H1 (cell line): ENCODE measurements around the gene CPA4. TPM values are rescaled to one million over a fixed set of nuclear protein-coding genes. Genes with fewer than 3 reads are reported as not detected.
A peak's percentile ranks its signal among the peaks of the same experiment; 100 is the strongest.

Experiments used
- CTCF ChIA-PET: fragments of 300-600 bp; sonication (Branson Sonifier 250); formaldehyde crosslinking; loops from one replicate; lab custom pipeline; 2021; ENCODE audit not compliant: partially characterized antibody; lab: Charles Lee
- POLR2A ChIA-PET: fragments of 300-600 bp; sonication (Branson Sonifier 250); formaldehyde crosslinking; loops from one replicate; lab custom pipeline; 2021; ENCODE audit warnings: inconsistent platforms; ENCODE audit not compliant: partially characterized antibody; lab: Charles Lee
- DNase-seq, 2 experiments: peaks; one replicate each; pipeline versions ENCODE4 v3.0.0 to v3.0.0-alpha.2; 2010 to 2022; ENCODE audit warnings: low spot score in 2 of 2, low read depth in 1 of 2, mixed read lengths in 1 of 2
- FAIRE-seq: peaks from 2 replicates; lab custom pipeline; 2011; peaks lifted over from hg19 to GRCh38; lab: Jason Lieb, UNC
- H2AFZ ChIP-seq: 2 replicates; pipeline ENCODE4 v1.8.1; 2012; ENCODE audit warnings: low read length, inconsistent platforms
- H2AK5ac ChIP-seq: 2 replicates; pipeline ENCODE4 v1.6.1; 2013; ENCODE audit warnings: low read depth, low read length
- H2BK120ac ChIP-seq: replicated peaks from 2 replicates; pipeline ENCODE3; 2013; ENCODE audit warnings: low read depth, low read length, inconsistent platforms
- H2BK12ac ChIP-seq: 2 replicates; pipeline ENCODE4 v1.6.1; 2013; ENCODE audit warnings: low read depth, low read length
- H2BK15ac ChIP-seq: 2 replicates; pipeline ENCODE4 v1.6.1; 2013; ENCODE audit warnings: low read length
- H2BK20ac ChIP-seq: 2 replicates; pipeline ENCODE4 v1.6.1; 2013; ENCODE audit warnings: low read length
- H2BK5ac ChIP-seq: 2 replicates; pipeline ENCODE4 v1.6.1; 2013; ENCODE audit warnings: low read depth, low read length
- H3K14ac ChIP-seq: 2 replicates; pipeline ENCODE4 v1.6.1; 2013; ENCODE audit warnings: inconsistent platforms; ENCODE audit not compliant: insufficient read length
- H3K18ac ChIP-seq: 2 replicates; pipeline ENCODE4 v1.6.1; 2013; ENCODE audit warnings: low read length; ENCODE audit errors: extremely low read depth
- H3K23ac ChIP-seq: 2 replicates; pipeline ENCODE4 v1.6.1; 2013; ENCODE audit warnings: inconsistent platforms; ENCODE audit not compliant: insufficient read length
- H3K23me2 ChIP-seq: 2 replicates; pipeline ENCODE4 v1.6.1; 2013; ENCODE audit warnings: low read depth, low read length
- H3K27ac ChIP-seq: 2 replicates; pipeline ENCODE4 v1.6.1; 2011; ENCODE audit warnings: low read depth, low read length, inconsistent platforms
- H3K27me3 ChIP-seq, 4 experiments: replicated peaks in 1 of 4; 1 replicate in 1 of 4; 2 replicates in 3 of 4; pipeline versions ENCODE4 v1.6.1 to v1.8.1; 2011 to 2013; ENCODE audit warnings: low read length in 3 of 4, mild to moderate bottlenecking in 3 of 4, inconsistent platforms in 2 of 4, mixed read lengths in 2 of 4, moderate library complexity in 1 of 4; ENCODE audit not compliant: control insufficient read depth in 3 of 4, insufficient read depth in 3 of 4; ENCODE audit errors: extremely low read depth in 1 of 4
- H3K36me3 ChIP-seq, 4 experiments: 2 replicates each; pipeline versions ENCODE4 v1.6.1 to v1.8.1; 2011 to 2013; ENCODE audit warnings: mild to moderate bottlenecking in 4 of 4, low read length in 3 of 4, moderate library complexity in 2 of 4, control low read depth in 1 of 4, inconsistent platforms in 1 of 4; ENCODE audit not compliant: insufficient read depth in 4 of 4, control insufficient read depth in 2 of 4
- H3K4ac ChIP-seq: replicated peaks from 2 replicates; pipeline ENCODE3; 2013; ENCODE audit warnings: low read length, low read depth, mixed read lengths, inconsistent platforms; ENCODE audit not compliant: insufficient read length
- H3K4me1 ChIP-seq, 4 experiments: replicated peaks in 1 of 4; 1 replicate in 1 of 4; 2 replicates in 3 of 4; pipeline versions ENCODE4 v1.6.1 to v1.8.1; 2011 to 2013; ENCODE audit warnings: low read length in 3 of 4, inconsistent platforms in 2 of 4, mixed read lengths in 1 of 4; ENCODE audit not compliant: insufficient read depth in 4 of 4, control insufficient read depth in 3 of 4
- H3K4me2 ChIP-seq, 2 experiments: 2 replicates each; pipeline versions ENCODE4 v1.6.1 to v1.8.1; 2011 to 2013; ENCODE audit warnings: low read depth in 2 of 2, low read length in 2 of 2, control low read depth in 1 of 2, inconsistent platforms in 1 of 2, mild to moderate bottlenecking in 1 of 2; ENCODE audit not compliant: insufficient read depth in 1 of 2
- H3K4me3 ChIP-seq, 4 experiments: fragments of 200-600, 300-600 bp in 1 of 4; sonication (generic), shearing (Covaris generic), sonication (Bioruptor Twin) in 1 of 4; 2 replicates each; pipeline versions ENCODE4 v1.5.1 to v1.8.1; 2011 to 2016; ENCODE audit warnings: low read length in 4 of 4, low read depth in 3 of 4, control low read depth in 2 of 4, inconsistent platforms in 2 of 4, mild to moderate bottlenecking in 2 of 4, mixed read lengths in 1 of 4, moderate library complexity in 1 of 4; ENCODE audit not compliant: insufficient read depth in 2 of 4; ENCODE audit errors: extremely low read depth in 1 of 4
- H3K56ac ChIP-seq: replicated peaks from 2 replicates; pipeline ENCODE3; 2013; ENCODE audit warnings: low read depth, mild to moderate bottlenecking, mixed read lengths, low read length, inconsistent platforms; ENCODE audit not compliant: insufficient read length
- H3K79me1 ChIP-seq: 2 replicates; pipeline ENCODE4 v1.6.1; 2013; ENCODE audit warnings: low read depth, low read length, control low read depth
- H3K79me2 ChIP-seq, 2 experiments: 2 replicates each; pipeline versions ENCODE4 v1.6.1 to v1.8.1; 2012 to 2013; ENCODE audit warnings: low read length in 2 of 2, mild to moderate bottlenecking in 2 of 2, inconsistent platforms in 1 of 2; ENCODE audit not compliant: insufficient read depth in 2 of 2, control insufficient read depth in 1 of 2
- H3K9ac ChIP-seq, 4 experiments: replicated peaks in 1 of 4; 1 replicate in 1 of 4; 2 replicates in 3 of 4; pipeline versions ENCODE4 v1.6.1 to v1.8.1; 2011 to 2013; ENCODE audit warnings: low read depth in 3 of 4, low read length in 3 of 4, control low read depth in 2 of 4, mild to moderate bottlenecking in 2 of 4, moderate library complexity in 2 of 4, inconsistent platforms in 1 of 4; ENCODE audit errors: extremely low read depth in 1 of 4
- H3K9me3 ChIP-seq, 2 experiments: 2 replicates each; pipeline versions ENCODE4 v1.6.1 to v1.8.1; 2012 to 2013; ENCODE audit warnings: mild to moderate bottlenecking in 2 of 2, moderate library complexity in 2 of 2, control low read depth in 1 of 2, inconsistent platforms in 1 of 2, low read depth in 1 of 2, low read length in 1 of 2, mixed read lengths in 1 of 2; ENCODE audit not compliant: insufficient read depth in 2 of 2
- H4K20me1 ChIP-seq, 2 experiments: replicated peaks in 1 of 2; 2 replicates each; pipeline versions ENCODE3 to v1.8.1; 2011 to 2013; ENCODE audit warnings: inconsistent platforms in 2 of 2, low read length in 2 of 2, mild to moderate bottlenecking in 1 of 2; ENCODE audit not compliant: insufficient read depth in 2 of 2, control insufficient read depth in 1 of 2
- H4K5ac ChIP-seq: 2 replicates; pipeline ENCODE4 v1.6.1; 2013; ENCODE audit warnings: low read length, low read depth, mixed read lengths, inconsistent platforms; ENCODE audit not compliant: insufficient read length
- H4K8ac ChIP-seq: 2 replicates; pipeline ENCODE4 v1.8.0; 2013; ENCODE audit warnings: mild to moderate bottlenecking, moderate library complexity, low read length, inconsistent platforms; ENCODE audit not compliant: insufficient read depth; ENCODE audit errors: extremely low read depth
- H4K91ac ChIP-seq: replicated peaks from 2 replicates; pipeline ENCODE3; 2013; ENCODE audit warnings: low read length, mixed read lengths, inconsistent platforms; ENCODE audit not compliant: insufficient read length
- ASH2L ChIP-seq: fragments of 200-600, 300-600 bp; sonication (generic); IDR thresholded peaks from one replicate; pipeline ENCODE4 v1.7.1; 2017; ENCODE audit warnings: low read length
- FOSL1 ChIP-seq: IDR thresholded peaks from 2 replicates; pipeline ENCODE4 v1.6.1; 2011; ENCODE audit warnings: mild to moderate bottlenecking, low read depth, low read length, moderate library complexity; ENCODE audit not compliant: insufficient read depth
- HDAC2 ChIP-seq, 2 experiments: fragments of 300-600 bp in 1 of 2; sonication (generic) in 1 of 2; IDR thresholded peaks; 2 replicates each; pipeline ENCODE4 v1.6.1; 2011 to 2012; ENCODE audit warnings: low read depth in 2 of 2, low read length in 2 of 2, mild to moderate bottlenecking in 2 of 2, moderate library complexity in 2 of 2, borderline replicate concordance in 1 of 2, inconsistent platforms in 1 of 2
- PHF8 ChIP-seq: fragments of 200-600 bp; sonication (generic); conservative IDR thresholded peaks from 2 replicates; pipeline ENCODE4 v1.7.1; 2012; ENCODE audit warnings: low read depth, mild to moderate bottlenecking, inconsistent platforms, low read length, moderate library complexity
- RNF2 ChIP-seq: fragments of 200-900, 300-1000 bp; sonication (generic); IDR thresholded peaks from 2 replicates; pipeline ENCODE4 v1.7.1; 2016; ENCODE audit warnings: borderline replicate concordance, low read depth, mild to moderate bottlenecking, antibody characterized with exemption, low read length; ENCODE audit not compliant: poor library complexity, severe bottlenecking; ENCODE audit errors: missing control alignments
- SP2 ChIP-seq: IDR thresholded peaks from 2 replicates; pipeline ENCODE4 v1.6.1; 2012; ENCODE audit warnings: mild to moderate bottlenecking, low read length, inconsistent platforms
- YY1 ChIP-seq: IDR thresholded peaks from 2 replicates; pipeline ENCODE4 v1.6.1; 2011; ENCODE audit warnings: low read depth, mild to moderate bottlenecking, low read length
- WGBS, 2 experiments: shearing (Covaris generic) in 1 of 2; methylation state at CpG; one replicate each; pipeline versions ENCODE4 v1.1.6 to v1.1.7; 2013 to 2015; ENCODE audit warnings: low lambda C conversion rate in 2 of 2, mixed read lengths in 2 of 2, inconsistent platforms in 1 of 2, low coverage in 1 of 2, missing lambda C conversion rate in 1 of 2; ENCODE audit not compliant: insufficient replicate concordance in 2 of 2, insufficient coverage in 1 of 2, insufficient read length in 1 of 2; ENCODE audit errors: extremely low coverage in 1 of 2, missing lambda C conversion rate in 1 of 2; 5-methylcytosine and 5-hydroxymethylcytosine counted together
- polyA plus RNA-seq, 7 experiments: library from polyadenylated mRNA; depleted of rRNA in 3 of 7; stranded (reverse) in 5 of 7; unstranded in 2 of 7; fragments of >200 nt in 5 of 7; fragments of 200-250 nt in 2 of 7; gene quantifications; 1 replicate in 5 of 7; 2 replicates in 1 of 7; 4 replicates in 1 of 7; pipeline versions ENCODE4 v1.2.1 to v1.2.3, GENCODE V29; 2011 to 2013; ENCODE audit warnings: missing spikeins in 2 of 7, mixed read lengths in 2 of 7
- total RNA-seq: library from RNA; stranded (reverse); fragmentation: NEBNext Ultra II Directional; extraction: Animal tissue kit (Norgen Biotek cat#: 25700); gene quantifications from 2 replicates; pipeline ENCODE4 v1.2.1, GENCODE V29; 2021
- TF ChIP-seq, protein P1 (sequence below): IDR thresholded peaks from 2 replicates; pipeline ENCODE4 v1.6.1; 2011; ENCODE audit warnings: low read depth, mild to moderate bottlenecking, low read length; ENCODE audit not compliant: insufficient read depth

CPA4 gene
- total and polyA plus RNA-seq, 2 of the 8 experiments (the other 6 are each of a cell fraction or from before 2014, with no cell fraction given): 0.03 TPM; not detected in 1

DNA sequence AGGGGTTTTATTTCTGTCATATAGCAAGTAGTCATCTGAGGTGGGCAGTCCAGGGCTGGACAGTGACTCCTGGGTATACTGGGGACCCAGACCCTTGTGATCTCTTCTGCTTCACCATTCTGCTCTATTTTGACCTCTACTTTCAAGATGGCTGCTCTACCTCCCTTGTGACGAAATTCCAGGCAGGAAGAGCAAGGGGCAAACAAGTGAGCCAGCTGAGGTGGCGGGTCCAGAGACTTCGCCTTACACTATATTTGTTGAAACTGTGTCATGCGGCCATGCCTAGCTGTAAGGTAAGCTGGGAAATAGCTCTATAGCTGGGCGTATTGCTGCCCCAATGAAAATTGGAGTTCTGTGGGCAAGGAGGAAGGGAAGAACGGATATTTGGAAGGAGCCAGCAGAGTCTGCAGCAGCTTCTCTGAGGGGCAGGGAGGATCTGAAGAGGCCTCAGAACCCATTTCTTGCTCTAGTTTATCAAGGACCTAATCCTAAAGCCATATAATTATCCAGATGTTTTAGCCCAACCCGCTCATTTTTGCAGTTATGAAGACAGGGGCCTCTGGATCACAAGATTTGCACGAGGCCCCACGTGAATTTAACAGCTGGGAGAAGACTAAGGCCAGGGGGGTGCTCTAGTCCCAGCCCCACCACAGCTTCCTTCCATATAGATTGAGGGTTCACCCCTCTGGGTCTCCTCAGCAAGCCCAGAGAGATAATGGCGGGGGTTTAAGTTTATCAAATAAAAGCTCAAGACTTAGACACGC is 79.6 kb downstream of the CPA4 start:
- H2BK20ac ChIP-seq: peak overlapping the region; percentile 15; the same call in 1 of the 2 replicates
- peak overlapping the region; percentile 75 for H2BK120ac ChIP-seq
- no peak overlapping the region for H3K4me3 ChIP-seq
- 89% methylated on average over 11 of the region's 11 CpGs; no CpG with 5 or more reads in 1 of the 2 experiments for WGBS, 2 experiments
- H3K56ac ChIP-seq: no peak overlapping the region
- peak overlapping the region; percentile 13 for H2AFZ ChIP-seq
- H3K14ac ChIP-seq: no peak overlapping the region
- peaks cover 18% of the 10 kb centered on the region in 2 experiments for H3K9me3 ChIP-seq
- H4K5ac ChIP-seq: no peak overlapping the region
- no peak overlapping the region; the same call in 1 of the 2 replicates for H4K8ac ChIP-seq
- 0 out of 2 replicates have a peak overlapping the region, but pooled peaks have one; percentile 53 for H2BK15ac ChIP-seq
- CTCF ChIA-PET: interaction anchor here (11.6 kb wide), 1 partner anchor 7 kb away, joined by 59 read pairs; the partner anchor contains the start of gene CPA1
- H3K36me3 ChIP-seq: no peaks in the 10 kb centered on the region
- H3K4me2 ChIP-seq: no peak overlapping the region
- no peak overlapping the region for H3K18ac ChIP-seq
- no peak overlapping the region; a peak in 1 of 7 replicates for H3K9ac ChIP-seq
- no peaks in the 10 kb centered on the region for H3K23me2 ChIP-seq
- peaks cover 0 to 8% (median 6%) of the 10 kb centered on the region in 4 experiments; a peak in 6 of 7 replicates for H3K4me1 ChIP-seq
- POLR2A ChIA-PET: interaction anchor here (1.1 kb wide), 1 partner anchor 8 kb away, joined by 3 read pairs; the partner anchor contains the start of gene CPA1
- TF ChIP-seq YY1: 0 out of 2 replicates have a peak, but pooled peaks have one; percentile 10
- no peak for TF ChIP-seq PHF8
- TF ChIP-seq ASH2L: no peak
- TF ChIP-seq SP2: no peak
- TF ChIP-seq, protein P1, sequence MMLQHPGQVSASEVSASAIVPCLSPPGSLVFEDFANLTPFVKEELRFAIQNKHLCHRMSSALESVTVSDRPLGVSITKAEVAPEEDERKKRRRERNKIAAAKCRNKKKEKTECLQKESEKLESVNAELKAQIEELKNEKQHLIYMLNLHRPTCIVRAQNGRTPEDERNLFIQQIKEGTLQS: no peak
- no peak for TF ChIP-seq HDAC2 (IDR thresholded peaks at IDR 0.05; ENCODE audit: borderline replicate concordance in 1 of 2, low read depth in 2 of 2, low read length in 2 of 2)
- no peak for TF ChIP-seq FOSL1
- TF ChIP-seq RNF2: no peak
- H3K4ac ChIP-seq: no peak overlapping the region
- peak overlapping the region; percentile 44; the same call in 1 of the 2 replicates for H2BK12ac ChIP-seq
- H3K23ac ChIP-seq: no peak overlapping the region
- no peak overlapping the region for H2AK5ac ChIP-seq
- H3K27me3 ChIP-seq: no peaks in the 10 kb centered on the region
- H3K79me1 ChIP-seq: no peaks in the 10 kb centered on the region
- H4K20me1 ChIP-seq: no peaks in the 10 kb centered on the region
- no peak overlapping the region for H3K27ac ChIP-seq
- FAIRE-seq (no peak), DNase-seq (no peak)
- no peaks in the 10 kb centered on the region for H3K79me2 ChIP-seq
- no peak overlapping the region for H2BK5ac ChIP-seq
- peak overlapping the region; percentile 30 for H4K91ac ChIP-seq
